ENCODE results near the gene ARMC10. TPM values are rescaled to one million over a fixed set of nuclear protein-coding genes. Genes with fewer than 3 reads are reported as not detected.
"Not testable (repeated sequence)": the region's sequence is repeated elsewhere in the genome, so short reads cannot be mapped to it uniquely, and the experiment has no call there.

The ARMC10 gene
- 24.8 TPM for polyA plus RNA-seq (2013, experiment 1 of 2; ENCODE audit: insufficient read length)
- 30.3 TPM for polyA plus RNA-seq (2013, experiment 2 of 2; ENCODE audit: insufficient read length)

DNA sequence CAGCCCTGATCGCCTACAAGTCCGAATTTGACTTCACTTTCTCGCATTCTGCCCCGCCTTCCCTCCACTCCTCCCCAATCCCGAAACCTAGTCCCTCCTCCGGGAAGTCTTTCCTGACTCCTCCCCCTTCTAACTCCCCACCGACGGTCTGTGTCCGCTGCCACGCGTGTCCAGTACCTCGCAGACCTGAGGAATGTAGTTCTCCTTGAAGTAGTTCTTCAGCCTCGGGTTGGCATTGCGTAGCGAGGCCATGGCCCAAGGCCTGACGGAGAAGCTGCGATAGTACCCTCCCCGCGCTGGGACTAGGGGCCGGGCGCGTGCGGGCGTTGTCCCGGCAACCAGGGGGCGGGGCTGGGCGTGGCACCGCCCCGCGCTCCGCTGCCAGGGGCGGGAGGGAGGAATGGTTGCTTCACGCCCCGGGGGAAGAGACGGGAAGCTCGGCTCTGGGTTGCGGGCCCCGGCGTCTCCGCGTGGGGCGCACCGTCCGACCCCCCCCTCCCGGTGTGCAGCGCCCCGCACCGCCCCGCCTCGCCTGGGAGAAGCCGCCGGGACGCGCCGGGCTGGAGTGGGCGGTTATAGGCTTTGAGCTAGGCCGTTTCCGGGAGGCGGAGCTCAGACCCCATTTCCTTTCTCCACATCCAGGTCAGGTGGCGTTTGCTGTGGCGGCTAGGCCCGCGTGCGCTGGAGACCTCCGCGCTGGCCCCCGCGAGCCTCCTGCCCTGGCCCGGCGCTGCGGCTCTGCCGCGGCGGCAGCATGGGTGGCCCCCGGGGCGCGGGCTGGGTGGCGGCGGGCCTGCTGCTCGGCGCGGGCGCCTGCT, at the start of gene ARMC10, which contains the start of gene FBXL13:
Gene ARMC10, plus strand, starts transcription at position 622 of the 818 bp plus-strand sequence. Its CDS starts 133 bp downstream, at position 755.
Gene FBXL13, minus strand, starts transcription at position 278 of the 818 bp plus-strand sequence.
- DNase-seq = peak; percentile 87

DNA sequence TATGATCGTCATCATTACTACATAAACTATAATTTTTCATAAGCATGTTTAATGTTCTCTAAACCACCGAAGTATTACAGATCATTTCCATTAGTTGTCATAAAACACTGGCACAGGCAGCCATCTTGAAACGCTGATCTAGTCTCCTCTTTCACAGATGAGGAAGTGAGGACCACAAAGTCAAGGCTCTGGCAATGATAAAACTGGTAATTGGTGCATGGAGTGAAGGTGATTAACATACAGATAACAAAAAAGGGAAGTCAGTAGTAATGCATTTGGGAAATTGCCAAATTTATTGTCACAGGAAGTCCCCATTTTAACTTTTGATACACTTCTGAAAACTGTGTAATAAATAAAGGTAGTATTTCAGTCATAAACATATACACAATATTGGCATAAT, 49.6 kb upstream of the ARMC10 start:
- DNase-seq = no peak

DNA sequence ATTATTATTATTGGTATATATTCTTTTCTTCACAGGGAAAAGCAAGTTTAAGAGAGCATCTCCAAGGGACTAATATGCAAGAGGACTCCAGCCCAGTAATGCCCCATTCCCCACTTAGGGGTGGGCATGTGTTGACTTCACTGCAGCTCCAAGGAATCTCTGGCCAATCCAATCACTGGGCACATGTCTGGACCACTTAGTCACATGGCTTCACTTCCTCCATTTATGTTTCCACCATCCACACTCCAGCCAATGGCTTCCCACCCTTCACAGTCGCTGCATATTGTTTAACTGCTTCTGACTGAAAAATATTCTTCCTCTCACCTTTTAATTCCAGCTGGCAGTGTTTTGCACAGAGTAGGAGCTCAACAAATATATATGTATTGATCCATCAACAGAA, 43.9 kb upstream of the ARMC10 start:
- no peak for DNase-seq

DNA sequence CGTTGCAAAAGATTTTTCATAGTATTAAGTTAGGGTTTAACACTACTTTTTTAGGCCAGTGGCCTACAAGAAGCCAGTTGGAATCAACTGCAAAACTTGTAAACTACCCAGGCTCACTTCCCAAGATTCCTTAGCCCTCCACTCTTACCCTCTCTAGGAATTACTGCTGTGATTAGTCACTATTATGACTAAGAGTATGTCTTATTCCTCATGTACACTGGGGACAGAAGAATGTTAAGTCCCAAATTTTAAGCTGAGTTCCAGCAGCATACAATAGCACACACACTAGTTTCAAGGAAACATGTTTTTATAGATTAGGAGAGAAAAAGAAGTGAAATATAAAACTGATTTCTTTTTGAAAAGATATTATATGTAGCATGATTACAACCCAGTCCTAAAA, 43.2 kb upstream of the ARMC10 start:
- DNase-seq = peak; percentile 71

DNA sequence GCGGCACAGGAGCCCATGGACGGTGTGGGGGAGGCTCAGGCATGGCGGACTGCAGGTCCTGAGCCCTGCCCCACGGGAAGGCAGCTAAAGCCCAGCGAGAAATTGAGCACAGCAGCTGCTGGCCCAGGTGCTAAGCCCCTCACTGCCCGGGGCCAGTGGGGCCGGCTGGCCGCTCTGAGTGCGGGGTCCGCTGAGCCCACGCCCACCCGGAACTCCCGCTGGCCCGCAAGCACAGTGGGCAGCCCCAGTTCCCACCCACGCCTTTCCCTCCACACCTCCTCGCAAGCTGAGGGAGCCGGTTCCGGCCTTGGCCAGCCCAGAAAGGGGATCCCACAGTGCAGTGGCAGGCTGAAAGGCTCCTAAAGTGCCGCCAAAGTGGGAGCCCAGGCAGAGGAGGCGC, 40.6 kb upstream of the ARMC10 start:
- not testable (repeated sequence) for DNase-seq

DNA sequence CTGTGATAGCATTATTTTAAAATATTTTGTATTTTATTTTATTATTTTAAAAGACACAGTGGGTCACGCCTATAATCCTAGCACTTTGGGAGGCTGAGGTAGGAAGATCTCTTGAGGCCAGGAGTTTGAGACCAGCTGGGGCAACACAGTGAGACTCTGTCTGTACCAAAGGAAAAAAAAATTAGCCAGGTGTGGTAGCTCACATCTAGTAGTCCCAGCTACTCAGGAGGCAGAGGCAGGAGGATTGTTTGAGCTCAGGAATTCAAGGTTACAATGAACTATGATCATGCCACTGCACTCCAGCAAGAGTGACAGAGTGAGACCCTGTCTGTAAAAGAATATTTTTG, 37.5 kb upstream of the ARMC10 start:
- DNase-seq = no peak

DNA sequence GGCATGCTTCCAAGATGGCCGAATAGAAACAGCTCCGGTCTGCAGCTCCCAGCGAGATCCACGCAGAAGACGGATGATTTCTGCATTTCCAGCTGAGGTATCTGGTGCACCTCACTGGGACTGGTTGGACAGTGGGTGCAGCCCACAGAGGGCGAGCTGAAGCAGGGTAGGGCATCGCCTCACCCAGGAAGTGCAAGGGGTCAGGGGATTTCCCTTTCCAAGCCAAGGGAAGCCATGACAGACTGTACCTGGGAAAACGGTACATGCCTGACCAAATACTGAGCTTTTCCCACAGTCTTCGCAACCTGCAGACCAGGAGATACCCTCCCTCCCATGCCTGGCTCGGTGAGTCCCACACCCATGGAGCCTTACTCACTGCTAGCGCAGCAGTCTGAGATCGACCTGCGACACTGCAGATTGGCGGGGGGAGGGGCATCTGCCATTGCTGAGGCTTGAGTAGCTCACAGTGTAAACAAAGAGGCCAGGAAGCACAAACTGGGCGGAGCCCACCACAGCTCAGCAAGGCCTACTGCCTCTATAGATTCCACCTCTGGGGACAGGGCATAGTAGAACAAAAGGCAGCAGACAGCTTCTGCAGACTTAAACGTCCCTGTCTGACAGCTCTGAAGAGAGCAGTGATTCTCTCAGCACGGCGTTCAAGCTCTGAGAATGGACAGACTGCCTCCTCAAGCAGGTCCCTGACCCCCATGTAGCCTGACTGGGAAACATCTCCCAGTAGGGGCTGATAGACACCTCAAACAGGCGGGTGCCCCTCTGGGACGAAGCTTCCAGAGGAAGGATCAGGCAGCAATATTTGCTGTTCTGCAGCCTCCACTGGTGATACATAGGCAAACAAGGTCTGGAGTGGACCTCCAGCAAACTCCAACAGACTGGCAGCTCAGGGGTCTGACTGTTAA, 36.9 kb upstream of the ARMC10 start:
- peak; percentile 22 for DNase-seq

DNA sequence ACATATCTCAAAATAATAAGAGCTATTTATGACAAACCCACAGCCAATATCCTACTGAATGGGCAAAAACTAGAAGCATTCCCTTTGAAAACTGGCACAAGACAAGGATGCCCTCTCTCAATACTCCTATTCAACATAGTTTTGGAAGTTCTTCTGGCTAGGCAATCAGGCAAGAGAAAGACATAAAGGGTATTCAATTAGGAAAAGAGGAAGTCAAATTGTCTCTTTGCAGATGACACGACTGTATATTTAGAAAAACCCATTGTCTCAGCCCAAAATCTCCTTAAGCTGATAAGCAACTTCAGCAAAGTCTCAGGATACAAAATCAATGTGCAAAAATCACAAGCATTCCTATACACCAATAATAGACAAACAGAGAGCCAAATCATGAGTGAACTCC, 33.1 kb upstream of the ARMC10 start:
- DNase-seq = not testable (repeated sequence)

DNA sequence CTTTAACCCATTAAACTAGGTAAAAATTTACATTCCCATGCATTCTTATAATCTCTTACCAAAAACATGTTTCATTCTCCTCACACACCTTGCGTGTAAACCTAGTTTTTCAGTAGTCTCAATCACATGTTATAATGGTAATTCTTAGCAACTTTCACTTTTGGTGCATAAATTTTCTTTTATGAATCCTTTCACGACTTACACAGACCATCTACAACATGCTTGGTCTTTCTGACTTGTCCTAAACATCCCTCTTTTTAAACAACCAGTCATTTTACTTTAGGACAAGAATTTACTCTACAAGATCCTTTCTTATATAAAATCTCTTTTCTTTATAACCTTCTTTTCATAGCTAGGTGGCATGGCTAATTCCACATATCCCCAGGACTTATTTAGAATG, 26.1 kb upstream of the ARMC10 start:
- peak; percentile 12 for DNase-seq

DNA sequence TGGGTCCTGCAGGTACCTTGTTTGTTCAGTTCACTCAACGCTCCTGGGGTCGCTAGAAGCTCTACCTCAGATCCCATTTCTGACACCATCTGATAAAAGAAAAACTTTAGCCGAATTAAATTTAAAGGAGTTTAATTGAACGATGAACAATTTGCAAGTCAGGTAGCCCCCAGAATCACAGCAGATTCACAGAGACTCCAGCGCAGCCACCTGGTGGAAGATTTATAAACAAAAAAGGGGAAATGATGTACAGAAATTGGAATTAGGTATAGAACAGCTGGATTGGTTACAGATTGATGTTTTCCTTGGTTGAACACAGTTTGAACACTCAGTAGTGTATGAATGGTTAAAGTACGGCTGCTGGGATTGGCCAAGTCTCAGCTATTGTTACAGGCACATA, 23.4 kb upstream of the ARMC10 start:
- DNase-seq = no peak

DNA sequence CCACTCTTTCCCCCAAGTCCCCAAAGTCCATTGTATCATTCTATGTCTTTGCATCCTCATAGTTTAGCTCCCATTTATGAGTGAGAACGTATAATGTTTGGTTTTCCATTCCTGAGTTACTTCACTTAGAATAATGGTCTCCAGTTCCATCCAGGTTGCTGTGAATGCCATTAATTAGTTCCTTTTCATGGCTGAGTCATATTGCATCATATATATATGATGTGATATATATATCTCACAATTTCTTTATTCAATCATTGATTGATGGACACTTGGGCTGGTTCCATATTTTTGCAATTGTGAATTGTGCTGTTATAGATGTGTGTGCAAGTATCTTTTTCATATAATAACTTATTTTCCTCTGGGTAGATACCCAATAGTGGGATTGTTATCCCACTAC, 18.9 kb upstream of the ARMC10 start:
- DNase-seq = not testable (repeated sequence)

DNA sequence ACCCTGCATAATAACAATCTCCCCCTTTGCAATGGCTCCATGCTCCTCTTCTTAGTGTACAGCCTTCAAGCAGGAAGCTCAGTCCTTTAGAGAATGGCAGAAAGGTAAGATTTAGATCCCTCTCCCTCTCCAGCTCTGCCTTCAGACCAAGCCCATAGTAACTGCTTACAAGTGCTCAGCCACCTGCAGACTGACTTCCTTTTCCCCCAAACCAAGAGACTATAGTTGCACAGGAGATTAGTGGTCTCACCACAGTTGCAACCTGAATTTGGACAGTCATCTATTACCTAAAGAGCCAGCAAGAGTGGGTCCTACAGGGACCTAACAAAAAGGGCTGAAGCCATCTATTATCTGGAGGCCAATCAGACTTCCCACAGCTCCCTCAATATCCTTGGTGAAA, 16.8 kb upstream of the ARMC10 start:
- no peak for DNase-seq

DNA sequence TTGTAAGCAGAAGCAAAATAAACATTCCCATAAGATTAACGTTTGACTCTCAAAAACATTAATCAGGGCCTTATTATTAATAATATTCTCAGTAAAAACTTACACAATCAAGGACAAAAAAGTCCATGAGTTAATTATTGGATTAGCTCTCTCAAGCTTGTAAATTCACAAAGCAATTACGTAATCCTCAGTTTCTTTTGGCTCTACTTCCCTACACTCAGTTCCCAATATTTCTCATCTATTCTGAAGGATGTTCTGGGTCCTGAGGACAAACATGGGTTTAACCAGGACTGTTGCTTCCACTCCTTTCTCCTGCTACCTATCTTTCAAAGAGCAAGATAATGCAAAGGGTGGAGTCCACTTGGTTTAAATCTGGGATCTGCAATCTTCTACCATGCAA, 15.5 kb upstream of the ARMC10 start:
- no peak for DNase-seq

DNA sequence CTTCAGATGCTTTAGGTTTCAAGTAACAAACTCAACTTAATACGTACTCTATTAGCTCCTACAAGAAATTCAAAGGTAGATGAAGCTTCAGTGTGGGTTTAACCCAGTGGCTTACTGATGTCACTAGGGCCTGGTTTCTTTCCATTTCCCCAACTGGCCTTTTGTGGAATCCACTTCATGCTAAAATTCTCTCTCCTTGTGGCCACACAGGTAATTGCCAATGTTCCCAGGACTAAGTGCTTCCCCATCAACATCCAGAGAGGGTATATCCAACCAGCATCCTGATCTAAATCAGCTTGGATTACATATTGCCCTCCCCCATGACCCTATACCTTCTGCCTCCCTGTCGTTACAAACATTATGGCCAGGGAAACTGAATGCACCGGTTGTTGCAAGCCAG, 11.0 kb upstream of the ARMC10 start:
- no peak for DNase-seq

DNA sequence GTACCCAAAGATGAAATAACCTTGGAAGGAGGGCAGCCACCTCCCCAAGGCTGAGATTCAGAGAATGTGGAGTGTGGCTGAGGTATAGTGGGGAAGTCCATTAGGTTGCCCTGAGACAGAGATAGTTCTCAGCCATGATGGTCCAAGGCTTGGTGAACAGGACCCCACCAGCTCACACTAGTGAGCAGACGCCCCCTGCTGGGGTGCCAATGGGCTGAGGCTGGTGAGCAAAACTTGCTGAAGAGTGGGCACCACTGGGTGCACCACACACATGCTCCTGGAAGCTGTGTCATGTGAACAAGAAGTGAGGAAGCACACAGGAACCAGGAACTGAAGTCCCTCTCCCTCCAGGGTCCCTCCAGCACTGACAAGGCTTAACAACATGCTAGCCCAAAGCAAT, 9.3 kb upstream of the ARMC10 start:
- peak; percentile 49 for DNase-seq

DNA sequence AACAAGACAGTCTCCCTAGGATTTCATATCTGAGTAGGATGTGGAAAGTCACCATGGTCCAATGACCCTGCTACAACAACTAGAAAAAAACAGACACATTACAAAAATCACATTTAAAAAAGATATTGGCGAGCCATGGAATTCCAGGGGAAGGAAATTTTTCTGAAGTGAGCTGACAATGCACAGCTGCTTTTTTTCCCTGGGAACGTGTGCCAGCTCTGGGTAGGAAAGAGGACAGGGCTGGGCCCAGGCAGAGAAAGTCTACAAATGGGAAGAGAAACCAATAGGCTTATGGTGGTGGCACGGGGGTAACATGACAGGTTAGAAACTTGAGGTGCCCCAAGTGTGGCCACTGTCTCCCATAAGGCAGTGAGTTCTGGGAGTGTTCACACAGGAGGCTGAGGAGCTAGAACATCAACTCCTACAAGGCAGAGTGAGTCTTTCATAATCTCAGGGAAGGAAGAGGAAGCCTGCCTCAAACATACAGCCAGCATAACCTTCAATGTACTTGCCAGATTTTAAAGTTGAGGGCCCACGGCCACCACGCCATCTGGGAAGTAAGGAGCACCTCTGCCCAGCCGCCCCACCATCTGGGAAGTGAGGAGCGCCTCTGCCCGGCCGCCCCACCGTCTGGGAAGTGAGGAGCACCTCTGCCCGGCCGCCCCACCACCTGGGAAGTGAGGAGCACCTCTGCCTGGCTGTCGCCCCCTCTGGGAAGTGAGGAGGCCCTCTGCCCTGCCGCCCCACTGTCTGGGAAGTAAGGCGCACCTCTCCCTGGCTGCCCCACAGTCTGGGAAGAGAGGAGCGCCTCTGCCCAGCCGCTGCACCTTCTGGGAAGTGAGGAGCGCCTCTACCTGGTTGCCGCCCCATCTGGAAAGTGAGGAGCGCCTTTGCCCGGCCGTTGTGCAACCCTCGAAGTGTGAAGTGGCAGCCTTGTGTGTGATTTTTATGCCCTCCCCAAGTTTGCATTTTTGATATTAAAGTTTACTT, 6.2 kb upstream of the ARMC10 start:
- DNase-seq = no peak

DNA sequence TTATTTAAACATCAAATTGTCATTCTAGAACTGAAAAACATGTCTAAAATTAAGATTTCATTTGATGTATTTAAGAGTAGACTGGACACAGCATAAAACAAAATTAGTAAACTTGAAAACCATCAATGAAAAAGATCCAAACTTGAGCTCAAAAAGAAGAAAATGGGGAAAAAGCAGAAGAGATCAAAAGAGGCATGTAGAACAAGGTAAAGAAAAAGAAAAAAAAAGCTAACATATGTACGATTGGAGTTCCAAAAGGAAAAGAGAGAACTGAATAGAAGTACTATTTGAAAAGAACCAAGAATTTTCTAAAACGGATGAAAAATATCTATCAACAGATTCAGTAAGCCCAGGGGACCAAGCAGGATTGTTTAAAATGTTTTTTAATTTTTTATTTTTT, 3.9 kb upstream of the ARMC10 start:
- DNase-seq = no peak

DNA sequence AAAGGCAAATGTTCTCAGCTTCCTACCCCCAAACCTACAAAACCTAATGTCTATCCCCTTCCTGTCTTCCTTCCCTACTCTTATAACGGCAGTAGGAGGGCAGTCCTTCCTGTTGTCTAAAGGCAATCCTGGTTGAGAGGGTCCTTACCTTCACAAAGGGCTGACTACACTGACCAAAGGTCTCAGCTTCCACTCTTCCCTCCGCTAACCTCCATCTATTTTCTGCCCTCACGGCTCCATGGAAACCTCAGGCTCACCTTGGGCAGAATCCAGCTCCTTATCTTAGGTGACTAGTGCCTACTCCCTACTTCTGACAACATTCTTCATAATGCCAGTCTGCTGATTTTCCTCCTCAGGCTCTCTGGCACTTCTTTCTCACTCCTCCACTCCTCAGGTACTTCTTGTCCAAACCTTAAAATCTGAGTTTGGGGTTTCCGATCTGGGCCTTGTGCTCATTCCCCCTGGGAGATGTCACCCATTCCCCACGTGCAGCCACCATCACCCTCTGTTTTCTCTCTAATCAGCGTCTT, 886 bp upstream of the ARMC10 start:
- no peak for DNase-seq

DNA sequence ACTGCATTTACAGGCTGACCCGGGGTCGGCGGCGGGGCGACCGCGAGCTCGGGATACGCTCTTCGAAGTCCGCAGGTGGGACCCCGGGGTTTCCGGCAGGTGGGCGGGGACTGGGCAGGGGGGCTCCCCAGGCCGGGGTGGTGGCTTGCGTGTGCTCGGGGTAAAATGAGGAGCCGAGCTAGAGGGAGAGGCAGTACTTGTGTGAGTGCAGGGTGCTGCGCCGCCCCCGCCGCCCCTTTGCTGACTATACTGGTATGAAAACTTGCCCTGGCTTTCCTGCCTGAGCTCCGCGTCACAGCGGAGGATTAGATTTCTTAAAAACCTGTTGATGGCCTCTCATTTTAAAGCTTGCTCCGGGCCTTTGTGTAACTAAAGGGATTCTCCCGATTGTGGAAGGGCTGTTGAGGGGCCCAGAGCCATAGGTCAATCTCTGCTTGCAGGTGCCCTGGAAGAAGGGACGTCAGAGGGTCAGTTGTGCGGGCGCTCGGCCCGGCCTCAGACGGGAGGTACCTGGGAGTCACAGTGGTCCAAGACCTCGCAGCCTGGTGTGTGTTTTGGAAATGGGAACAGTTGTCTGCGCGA, 488 bp downstream of the ARMC10 start:
- DNase-seq = peak; percentile 29

DNA sequence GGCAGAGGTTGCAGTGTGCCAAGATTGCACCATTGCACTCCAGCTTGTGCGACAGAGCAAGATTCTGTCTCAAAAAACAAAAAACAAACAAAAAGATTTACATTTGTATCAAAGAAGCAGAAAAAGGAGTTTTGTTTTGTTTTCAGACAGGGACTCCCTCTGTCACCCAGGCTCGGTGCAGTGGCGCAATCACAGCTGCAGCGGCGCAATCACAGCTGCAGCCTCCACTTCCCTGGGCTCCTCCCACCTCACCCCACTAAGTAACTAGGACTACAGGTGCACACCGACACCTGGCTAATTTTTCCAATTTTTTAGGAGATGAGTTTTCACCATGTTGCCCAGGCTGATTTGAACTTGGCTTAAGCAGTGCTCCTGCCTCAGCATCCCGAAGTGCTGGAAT, 1.8 kb downstream of the ARMC10 start:
- no peak for DNase-seq

DNA sequence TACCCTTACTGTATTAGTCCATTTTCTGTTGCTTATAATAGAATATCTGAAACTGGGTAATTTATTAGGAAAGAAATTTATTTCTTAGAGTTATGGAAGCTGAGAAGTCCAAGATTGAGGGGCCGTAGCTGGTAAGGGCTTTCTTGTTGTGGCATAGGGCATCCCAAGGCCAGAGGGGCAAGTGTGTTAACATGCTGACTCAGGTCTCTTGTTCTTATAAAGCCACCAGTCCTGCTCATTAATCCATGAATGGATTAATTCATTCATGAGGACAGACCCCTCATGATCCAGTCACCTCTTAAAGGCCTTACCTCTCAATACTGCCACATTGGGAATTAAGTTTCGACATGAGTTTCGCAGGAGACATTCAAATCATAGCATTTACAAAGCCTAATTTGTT, 2.4 kb downstream of the ARMC10 start:
- no peak for DNase-seq

DNA sequence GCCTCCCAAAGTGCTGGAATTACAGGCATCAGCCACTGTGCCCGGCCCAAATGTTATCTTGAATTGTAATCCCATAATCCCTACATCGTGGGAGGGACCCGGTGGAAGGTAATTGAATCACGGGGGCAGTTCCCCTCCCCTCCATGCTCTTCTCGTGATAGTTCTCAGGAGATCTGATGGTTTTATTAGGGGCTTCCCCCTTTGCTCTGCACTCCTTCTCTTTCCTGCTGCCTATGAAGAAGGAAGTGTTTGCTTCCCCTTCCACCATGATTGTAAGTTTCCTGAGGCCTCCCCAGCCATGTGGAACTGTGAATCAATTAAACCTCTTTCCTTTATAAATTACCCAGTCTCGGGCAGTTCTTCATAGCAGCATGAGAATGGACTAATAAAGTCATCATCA, 3.3 kb downstream of the ARMC10 start:
- not testable (repeated sequence) for DNase-seq

All from fibroblast of skin of back (primary cell).